GM12892 (cell line): ENCODE measurements around the gene GPR12.

Experiments
- POLR2A ChIP-seq: IDR thresholded peaks from 2 replicates; pipeline ENCODE4 v1.6.1; 2011; ENCODE audit warnings: low read depth, low read length, control low read depth
- TAF1 ChIP-seq: IDR thresholded peaks from 2 replicates; pipeline ENCODE4 v1.6.1; 2011; ENCODE audit warnings: low read depth, mild to moderate bottlenecking, control low read depth, low read length, borderline replicate concordance

GRCh38 chr13:26735677-26736076, 24.9 kb downstream of the GPR12 start:
- TF ChIP-seq POLR2A (no peak), TAF1 (no peak)
